Esophagus muscularis mucosa (tissue), 4 donors: ENCODE measurements around the gene ACOXL. TPM values are rescaled to one million over a fixed set of nuclear protein-coding genes. Genes with fewer than 3 reads are reported as not detected.

Experiments used
- DNase-seq: peaks from one replicate; pipeline ENCODE4 v3.0.0-alpha.2; 2017; ENCODE audit errors: extremely low spot score
- H3K27ac ChIP-seq, 4 donors: fragments of 200-600 bp; sonication (generic); replicated peaks in 1 of 4; 1 replicate in 3 of 4; 2 replicates in 1 of 4; pipeline ENCODE4 v1.5.1; 2016 to 2019; ENCODE audit warnings: mild to moderate bottlenecking in 1 of 4
- H3K27me3 ChIP-seq, 4 donors: fragments of 200-600 bp; sonication (generic); one replicate each; pipeline versions ENCODE4 v1.5.1 to v1.6.0; 2016 to 2019
- H3K36me3 ChIP-seq, 4 donors: fragments of 200-600 bp; sonication (generic); one replicate each; pipeline ENCODE4 v1.5.1; 2016 to 2019
- H3K4me1 ChIP-seq, 4 donors: fragments of 200-600 bp; sonication (generic); one replicate each; pipeline ENCODE4 v1.5.1; 2016 to 2019
- H3K4me3 ChIP-seq, 4 donors: fragments of 200-600 bp; sonication (generic); 1 replicate in 2 of 4; 2 replicates in 2 of 4; pipeline ENCODE4 v1.5.1; 2016 to 2019; ENCODE audit warnings: mild to moderate bottlenecking in 4 of 4, moderate library complexity in 1 of 4
- H3K9me3 ChIP-seq, 4 donors: fragments of 200-600 bp; sonication (generic); 1 replicate in 3 of 4; 2 replicates in 1 of 4; pipeline ENCODE4 v1.5.1; 2016 to 2019
- CTCF ChIP-seq, 3 experiments: fragments of 200-600 bp in 2 of 3; fragments of 450-650 bp in 1 of 3; sonication (generic) in 2 of 3; IDR thresholded peaks; one replicate each; pipeline ENCODE4 v1.5.1; 2017 to 2019; ENCODE audit warnings: antibody characterized with exemption in 3 of 3, mild to moderate bottlenecking in 2 of 3, moderate library complexity in 1 of 3
- EP300 ChIP-seq: sonication (generic); formaldehyde crosslinking; IDR thresholded peaks from one replicate; pipeline ENCODE4 v1.6.1; 2017; ENCODE audit warnings: antibody characterized with exemption
- POLR2A ChIP-seq: fragments of 450-650 bp; IDR thresholded peaks from one replicate; pipeline ENCODE4 v1.6.1; 2017; ENCODE audit warnings: antibody characterized with exemption, moderate library complexity, mild to moderate bottlenecking, low read depth
- POLR2AphosphoS5 ChIP-seq, 2 donors: sonication (generic); formaldehyde crosslinking; IDR thresholded peaks; one replicate each; pipeline ENCODE4 v1.6.1; 2017; ENCODE audit warnings: antibody characterized with exemption in 2 of 2
- WGBS: methylation state at CpG from one replicate; pipeline ENCODE4 v1.1.5; 2018; 5-methylcytosine and 5-hydroxymethylcytosine counted together
- intact Hi-C: fragments of 100-400 bp; cut with DNase I; formaldehyde crosslinking; loops from one replicate; pipeline ENCODE4 v1.15.1; 2023
- total RNA-seq, 4 donors: library from RNA; depleted of rRNA; stranded (reverse); fragments of >200 nt; gene quantifications; one replicate each; pipeline versions ENCODE4 v1.1.0 to v1.2.1, GENCODE V29; 2016

ACOXL gene
- total RNA-seq, 4 donors from 2014 or later = not detected

GRCh38 chr2:110842048-110842447 is 109.7 kb downstream of the ACOXL start:
- no peaks in the 10 kb centered on the region for H3K27me3 ChIP-seq
- no peaks in the 10 kb centered on the region for H3K4me1 ChIP-seq
- H3K4me3 ChIP-seq = no peak overlapping the region
- no peaks in the 10 kb centered on the region for H3K9me3 ChIP-seq
- no peaks in the 10 kb centered on the region for H3K36me3 ChIP-seq
- DNase-seq = no peak
- 70% methylated on average over 3 of the region's 3 CpGs for WGBS
- H3K27ac ChIP-seq = no peak overlapping the region
- intact Hi-C loops = no loop called here
- TF ChIP-seq POLR2A = no peak
- no peak for TF ChIP-seq EP300
- no peak for TF ChIP-seq POLR2AphosphoS5 (IDR thresholded peaks at IDR 0.05)
- TF ChIP-seq CTCF (IDR thresholded peaks at IDR 0.05) = no peak

- Histone ChIP-seq H3K27ac (no peak overlapping the region), H3K36me3 (no peaks in the 10 kb centered on the region), H3K27me3 (no peaks in the 10 kb centered on the region), H3K9me3 (no peaks in the 10 kb centered on the region), H3K4me1 (no peaks in the 10 kb centered on the region), H3K4me3 (no peak overlapping the region)
- intact Hi-C loops = no loop called here
- no peak for TF ChIP-seq EP300
- TF ChIP-seq POLR2A = no peak
- no peak for TF ChIP-seq CTCF (IDR thresholded peaks at IDR 0.05)
- no peak for TF ChIP-seq POLR2AphosphoS5 (IDR thresholded peaks at IDR 0.05)
- DNase-seq = no peak
- 57% methylated on average over 2 of the region's 2 CpGs for WGBS
These were observed 111.1 kb downstream of the ACOXL start for GRCh38 chr2:110843496-110843895.

- intact Hi-C loops = no loop called here
- WGBS = 83% methylated on average over 8 of the region's 8 CpGs
These were observed 111.7 kb downstream of the ACOXL start for GRCh38 chr2:110843959-110844510.

GRCh38 chr2:110847651-110848050 is 115.3 kb downstream of the ACOXL start:
- Histone ChIP-seq H3K36me3 (no peaks in the 10 kb centered on the region), H3K27ac (no peak overlapping the region), H3K9me3 (no peaks in the 10 kb centered on the region), H3K27me3 (no peaks in the 10 kb centered on the region), H3K4me3 (no peak overlapping the region), H3K4me1 (no peaks in the 10 kb centered on the region)
- DNase-seq = no peak
- no peak for TF ChIP-seq EP300
- WGBS = 83% methylated on average over 9 of the region's 9 CpGs
- intact Hi-C loops = no loop called here

More at GRCh38 chr2:110843959-110844510, 111.7 kb downstream of the ACOXL start:
- Histone ChIP-seq H3K9me3 (no peaks in the 10 kb centered on the region), H3K27ac (no peak overlapping the region), H3K27me3 (no peaks in the 10 kb centered on the region), H3K4me1 (no peaks in the 10 kb centered on the region), H3K4me3 (no peak overlapping the region), H3K36me3 (no peaks in the 10 kb centered on the region)
- TF ChIP-seq POLR2AphosphoS5 (IDR thresholded peaks at IDR 0.05) = no peak
- no peak for TF ChIP-seq POLR2A
- no peak for TF ChIP-seq EP300
- no peak for TF ChIP-seq CTCF (IDR thresholded peaks at IDR 0.05)
- no peak for DNase-seq

- intact Hi-C loops = no loop called here
- no peak for DNase-seq
- Histone ChIP-seq H3K27me3 (no peaks in the 10 kb centered on the region), H3K36me3 (no peaks in the 10 kb centered on the region), H3K4me1 (no peaks in the 10 kb centered on the region), H3K9me3 (no peaks in the 10 kb centered on the region), H3K4me3 (no peak overlapping the region), H3K27ac (no peak overlapping the region)
- 83% methylated on average over 2 of the region's 2 CpGs for WGBS
- TF ChIP-seq POLR2AphosphoS5 (IDR thresholded peaks at IDR 0.05) (no peak), EP300 (no peak), POLR2A (no peak), CTCF (IDR thresholded peaks at IDR 0.05) (no peak)
These were observed 115.7 kb downstream of the ACOXL start for GRCh38 chr2:110848071-110848470.
